ENCODE measurements around the gene FARP1. TPM values are rescaled to one million over a fixed set of nuclear protein-coding genes. Genes with fewer than 3 reads are reported as not detected.

FARP1 gene
- polyA plus RNA-seq, 2 of the 4 experiments (the other 2 are of a cell fraction), result 9.4 to 13.0 TPM

GRCh38 chr13:98103942-98104880, 38.7 kb upstream of the FARP1 start:
- 58% methylated on average over 10 of the region's 10 CpGs for WGBS (ENCODE audit: missing lambda C conversion rate)
- ChIA-PET POLR2A (no interaction called here), CTCF (interaction anchor here (1.0 to 1.7 kb wide), 8 partner anchors 29 to 549 kb away, joined by 3 to 5 read pairs (median 3); no protein-coding TSS in a partner anchor)
- ATAC-seq (peak; percentile 70 to 83; a peak in 3 of 6 replicates), DNase-seq (ENCODE audit: low read depth in 1 of 2, low spot score in 1 of 2) (peak; percentile 43 to 48), FAIRE-seq (no peak)
- Histone ChIP-seq H3K4me2 (no peak overlapping the region), H3K9me3 (no peaks in the 10 kb centered on the region), H3K4me3 (no peak overlapping the region), H3K27ac (no peak overlapping the region), H3K4me1 (no peaks in the 10 kb centered on the region)
- TF ChIP-seq MAFK (IDR thresholded peaks at IDR 0.05; ENCODE audit: partially characterized antibody) (no peak), CHD4 (IDR thresholded peaks at IDR 0.05; ENCODE audit: borderline replicate concordance) (no peak), RAD21 (conservative IDR thresholded peaks at IDR 0.05 in 1 of 2, IDR thresholded peaks at IDR 0.05 in 1 of 2) (peak; percentile 28 to 33; a peak in 2 of 5 replicates), HEYL (CRISPR knock-in tag; IDR thresholded peaks at IDR 0.05) (no peak)

DNA sequence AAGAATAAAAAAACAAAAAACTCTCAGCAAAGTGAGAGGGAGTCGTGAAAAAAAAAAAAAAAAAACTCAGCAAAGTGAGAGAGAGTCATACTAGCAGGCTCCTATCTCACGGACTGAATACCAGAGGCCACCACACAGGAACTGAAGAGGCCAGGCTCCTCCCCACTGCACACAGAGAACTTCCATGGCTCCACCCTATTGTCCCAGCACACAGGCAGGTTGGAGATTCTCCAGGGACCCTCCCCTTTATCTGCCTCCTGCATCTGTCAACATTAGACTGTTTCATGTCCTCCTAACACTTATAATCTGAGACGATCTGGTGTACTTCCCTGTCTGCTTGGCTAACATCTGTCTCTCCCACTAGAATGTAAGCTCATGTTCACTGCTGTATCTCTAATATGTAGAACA, 37.0 kb upstream of the FARP1 start:
- DNase-seq (ENCODE audit: low read depth in 1 of 2, low spot score in 1 of 2) (no peak), FAIRE-seq (no peak), ATAC-seq (no peak)
- TF ChIP-seq FOSB (CRISPR knock-in tag; IDR thresholded peaks at IDR 0.05) (no peak), BCL3 (IDR thresholded peaks at IDR 0.05) (no peak), MYC (IDR thresholded peaks at IDR 0.05; ENCODE audit: borderline replicate concordance, low read length) (no peak), ESRRA (IDR thresholded peaks at IDR 0.05; ENCODE audit: borderline replicate concordance, low read length) (no peak), POLR2A (IDR thresholded peaks at IDR 0.05; ENCODE audit: low read length) (no peak), HOXA7 (CRISPR knock-in tag; IDR thresholded peaks at IDR 0.05) (no peak)
- TF ChIP-seq, protein P1, sequence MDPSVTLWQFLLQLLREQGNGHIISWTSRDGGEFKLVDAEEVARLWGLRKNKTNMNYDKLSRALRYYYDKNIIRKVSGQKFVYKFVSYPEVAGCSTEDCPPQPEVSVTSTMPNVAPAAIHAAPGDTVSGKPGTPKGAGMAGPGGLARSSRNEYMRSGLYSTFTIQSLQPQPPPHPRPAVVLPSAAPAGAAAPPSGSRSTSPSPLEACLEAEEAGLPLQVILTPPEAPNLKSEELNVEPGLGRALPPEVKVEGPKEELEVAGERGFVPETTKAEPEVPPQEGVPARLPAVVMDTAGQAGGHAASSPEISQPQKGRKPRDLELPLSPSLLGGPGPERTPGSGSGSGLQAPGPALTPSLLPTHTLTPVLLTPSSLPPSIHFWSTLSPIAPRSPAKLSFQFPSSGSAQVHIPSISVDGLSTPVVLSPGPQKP (IDR thresholded peaks at IDR 0.05; ENCODE audit: low read depth, low read length), result no peak
- 23% methylated on average over 3 of the region's 3 CpGs for WGBS (ENCODE audit: missing lambda C conversion rate)
- ChIA-PET CTCF (interaction anchor here (0.7 kb wide), 1 partner anchor 50 kb away, joined by 4 read pairs; no protein-coding TSS in a partner anchor), POLR2A (no interaction called here)
- Histone ChIP-seq H3K27ac (no peak overlapping the region), H3K4me1 (no peaks in the 10 kb centered on the region), H3K9me3 (no peaks in the 10 kb centered on the region), H3K4me3 (no peak overlapping the region), H3K4me2 (no peak overlapping the region)

GRCh38 chr13:98108341-98108740, 34.6 kb upstream of the FARP1 start:
- DNase-seq (ENCODE audit: low read depth in 1 of 2, low spot score in 1 of 2) (no peak), ATAC-seq (no peak), FAIRE-seq (no peak)
- WGBS (ENCODE audit: missing lambda C conversion rate), result 78% methylated on average over 3 of the region's 3 CpGs
- Histone ChIP-seq H3K4me3 (no peak overlapping the region), H3K27ac (no peak overlapping the region), H3K9me3 (no peaks in the 10 kb centered on the region), H3K4me2 (no peak overlapping the region), H3K4me1 (no peaks in the 10 kb centered on the region)
- POLR2A ChIA-PET, result no interaction called here
- no peak for TF ChIP-seq NPAS2 (CRISPR knock-in tag; IDR thresholded peaks at IDR 0.05; ENCODE audit: borderline replicate concordance)
- no peak for TF ChIP-seq ZC3H11A (IDR thresholded peaks at IDR 0.05)
- TF ChIP-seq RCOR1 (IDR thresholded peaks at IDR 0.05; ENCODE audit: low read depth, low read length), result no peak
- TF ChIP-seq KDM1A (IDR thresholded peaks at IDR 0.05; ENCODE audit: low read depth), result no peak
- no peak for TF ChIP-seq CBX2 (IDR thresholded peaks at IDR 0.05; ENCODE audit: borderline replicate concordance, low read depth)
- TF ChIP-seq HDAC2 (IDR thresholded peaks at IDR 0.05), result no peak
- TF ChIP-seq POLR2AphosphoS2 (conservative IDR thresholded peaks at IDR 0.05; ENCODE audit: low read length), result no peak
- TF ChIP-seq NR3C1 (IDR thresholded peaks at IDR 0.05), result no peak
- no peak for TF ChIP-seq MAFK (IDR thresholded peaks at IDR 0.05; ENCODE audit: partially characterized antibody)
- TF ChIP-seq EP300 (IDR thresholded peaks at IDR 0.05), result no peak
- no peak for TF ChIP-seq HEYL (CRISPR knock-in tag; IDR thresholded peaks at IDR 0.05)
- no peak for TF ChIP-seq RARB (CRISPR knock-in tag; IDR thresholded peaks at IDR 0.05)
- TF ChIP-seq, protein P2, sequence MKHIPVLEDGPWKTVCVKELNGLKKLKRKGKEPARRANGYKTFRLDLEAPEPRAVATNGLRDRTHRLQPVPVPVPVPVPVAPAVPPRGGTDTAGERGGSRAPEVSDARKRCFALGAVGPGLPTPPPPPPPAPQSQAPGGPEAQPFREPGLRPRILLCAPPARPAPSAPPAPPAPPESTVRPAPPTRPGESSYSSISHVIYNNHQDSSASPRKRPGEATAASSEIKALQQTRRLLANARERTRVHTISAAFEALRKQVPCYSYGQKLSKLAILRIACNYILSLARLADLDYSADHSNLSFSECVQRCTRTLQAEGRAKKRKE (CRISPR knock-in tag; IDR thresholded peaks at IDR 0.05; ENCODE audit: low read depth), result no peak
- TF ChIP-seq REST (IDR thresholded peaks at IDR 0.05), result no peak
- TF ChIP-seq EHF (CRISPR knock-in tag; IDR thresholded peaks at IDR 0.05), result no peak
- CTCF ChIA-PET, result interaction anchor here (1.5 to 2.9 kb wide), 2 partner anchors 10 to 34 kb away, joined by 3 to 10 read pairs; no protein-coding TSS in a partner anchor

Data from A549 (cell line).